Limb (tissue), 2 donors: Measurements from ENCODE around the gene SIL1.

ENCODE experiments used
- DNase-seq, 2 donors: peaks; one replicate each; pipeline ENCODE4 v3.0.0-alpha.2; 2016; ENCODE audit errors: extremely low spot score in 2 of 2

Gene SIL1

GRCh38 chr5:139110526-139111168, 87.5 kb downstream of the SIL1 start:
- no peak for DNase-seq

- DNase-seq = peak in 1 of 2 donors; percentile 61
Observed at GRCh38 chr5:139108063-139108824, 89.9 kb downstream of the SIL1 start.

DNA sequence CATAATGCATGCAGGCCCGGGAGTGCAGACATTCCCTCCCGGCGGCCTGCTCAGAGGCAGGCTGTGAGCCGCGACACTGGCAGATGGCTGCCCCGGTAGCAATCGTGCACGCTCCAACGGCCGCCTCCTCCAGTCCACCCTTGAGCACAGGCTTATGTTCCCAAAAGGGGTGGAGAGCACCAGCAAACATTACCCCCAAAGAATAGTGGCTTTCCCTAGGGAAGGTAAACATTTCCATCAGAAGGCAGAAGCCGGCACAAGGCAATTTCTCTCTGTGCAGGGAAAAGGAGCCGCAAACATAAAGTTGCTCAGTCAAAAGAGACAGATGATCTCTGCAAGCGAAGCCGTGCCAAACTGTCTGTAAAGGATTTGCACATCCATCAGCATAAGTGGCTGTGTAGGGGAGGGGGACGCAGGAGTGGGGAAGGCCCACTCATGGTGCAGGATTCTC, 92.5 kb downstream of the SIL1 start:
- DNase-seq = peak; percentile 41 to 71

DNA sequence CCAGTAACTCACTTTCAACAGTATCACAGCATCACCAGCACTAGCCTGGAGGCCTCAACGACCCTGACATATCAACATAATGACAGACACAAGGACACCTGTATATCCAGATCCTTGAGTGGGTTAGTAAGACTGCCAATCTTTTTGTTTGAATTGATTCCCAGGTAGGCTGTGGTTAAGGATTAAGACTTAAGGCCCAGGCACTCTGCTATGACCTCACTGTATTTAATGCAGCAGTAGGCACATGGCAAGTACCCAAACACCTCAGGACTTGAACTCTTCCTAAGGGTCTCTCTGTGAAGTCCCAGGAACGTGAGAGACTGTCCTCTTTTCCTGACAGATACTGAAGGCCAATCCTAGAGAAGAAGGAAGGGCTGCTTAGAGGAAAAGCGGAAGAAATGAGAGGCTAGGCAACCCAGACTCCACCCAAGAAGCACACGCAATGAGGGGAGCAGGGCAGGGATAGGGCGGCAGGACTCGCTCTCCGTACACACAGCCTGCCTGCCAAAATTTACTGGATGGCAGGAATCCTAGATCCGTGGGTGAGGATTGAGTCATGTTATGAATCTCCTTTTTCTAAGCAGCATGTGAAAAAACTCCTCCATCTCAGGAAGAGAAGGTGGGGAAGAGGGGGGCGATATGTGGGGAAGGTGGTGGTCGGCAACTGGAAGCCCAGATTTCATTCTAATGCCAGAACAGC, 93.4 kb downstream of the SIL1 start:
- DNase-seq = peak; percentile 69 to 81

- DNase-seq = no peak
Observed at GRCh38 chr5:139103762-139104161, 94.4 kb downstream of the SIL1 start.

DNA sequence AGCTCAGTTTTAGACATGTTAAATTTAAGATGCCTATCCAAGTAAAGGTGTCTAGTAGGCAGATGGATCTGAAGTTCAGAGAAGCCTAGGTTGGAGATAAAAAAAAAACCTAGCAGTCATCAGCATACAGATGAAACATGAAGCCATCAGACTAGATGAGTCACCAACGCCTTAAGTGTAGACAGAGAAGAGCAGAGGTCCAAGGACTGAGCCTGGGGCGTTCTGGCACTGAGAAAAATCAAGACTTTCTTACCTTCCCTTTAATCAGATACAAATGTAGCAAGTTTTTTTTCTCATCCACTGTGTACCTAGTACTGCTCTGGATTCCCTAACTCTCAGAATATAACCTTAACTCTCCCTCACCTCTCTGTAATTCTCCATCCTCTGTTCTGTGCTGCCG, 97.3 kb downstream of the SIL1 start:
- DNase-seq = no peak

GRCh38 chr5:139094154-139095131, 103.7 kb downstream of the SIL1 start:
- DNase-seq = no peak

- no peak for DNase-seq
Observed at GRCh38 chr5:139092741-139093343, 105.3 kb downstream of the SIL1 start.

DNA sequence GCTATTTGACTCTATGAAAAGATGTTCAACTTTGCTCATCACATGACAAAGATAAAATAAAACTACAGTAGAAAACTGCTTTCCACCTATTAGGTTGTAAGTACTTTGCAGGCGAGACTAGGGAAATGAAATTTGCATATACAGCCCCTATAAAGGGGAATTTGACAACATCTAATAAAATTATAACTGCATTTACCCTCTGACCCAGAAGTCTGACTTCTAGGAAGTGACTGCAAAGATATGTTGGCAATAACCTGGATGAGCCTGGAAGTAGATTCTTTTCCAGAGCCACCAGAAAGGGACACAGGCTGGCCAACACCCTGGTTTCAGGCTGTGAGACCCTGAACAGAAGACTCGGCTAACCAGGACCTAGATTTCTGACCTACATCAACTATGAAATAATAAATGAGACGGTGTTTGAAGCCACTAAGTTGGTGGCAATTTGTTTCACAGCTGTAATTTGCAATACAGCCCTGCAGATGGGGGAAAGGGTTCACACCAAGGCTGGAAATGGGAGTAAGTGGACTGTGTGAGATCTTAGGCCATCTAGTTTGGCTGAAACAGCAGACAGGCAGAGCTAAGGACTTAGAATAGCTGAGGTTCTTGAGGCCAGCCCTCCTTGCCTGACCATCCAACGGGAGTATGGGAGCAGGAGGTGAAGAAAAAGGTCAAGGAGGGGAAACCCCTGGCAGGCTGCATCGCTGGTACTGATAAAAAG, 106.6 kb downstream of the SIL1 start:
- DNase-seq = no peak

DNA sequence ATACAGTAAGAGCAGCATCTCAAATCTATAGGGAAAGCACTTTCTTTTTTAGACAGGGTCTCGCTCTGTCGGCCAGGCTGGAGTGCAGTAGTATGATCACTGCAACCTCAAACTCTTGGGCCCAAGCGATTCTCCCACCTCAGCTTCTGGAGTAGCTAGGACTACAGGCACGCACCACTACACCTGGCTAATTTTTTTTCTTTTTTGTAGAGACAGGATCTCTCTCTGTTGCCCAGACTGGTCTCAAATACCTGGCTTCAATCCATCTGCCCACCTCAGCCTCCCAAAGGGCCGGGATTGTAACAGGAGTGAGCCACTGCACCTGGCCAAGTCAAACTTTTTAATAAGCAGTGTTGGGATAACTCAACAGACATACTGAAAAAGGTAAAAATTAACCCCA, 107.6 kb downstream of the SIL1 start:
- no peak for DNase-seq

DNA sequence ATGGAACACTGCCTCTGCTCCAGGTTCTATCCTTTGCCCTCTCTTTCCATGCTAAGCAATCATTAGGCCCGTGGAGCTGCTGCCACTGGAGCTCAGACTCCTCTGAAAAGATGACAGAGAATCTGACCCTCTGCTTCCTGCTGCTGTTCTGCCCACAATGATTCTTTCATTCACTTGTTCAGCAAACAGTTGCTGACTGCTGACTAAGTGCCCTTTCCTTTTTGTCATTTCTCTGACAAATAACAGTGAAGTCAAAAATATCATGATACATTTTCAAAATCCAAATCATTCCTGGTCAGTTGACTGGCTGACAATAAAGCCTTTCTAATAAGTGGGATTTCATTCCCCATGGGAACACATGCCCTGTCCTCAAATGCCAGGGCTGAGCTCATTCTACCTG, 110.1 kb downstream of the SIL1 start:
- DNase-seq = no peak

DNA sequence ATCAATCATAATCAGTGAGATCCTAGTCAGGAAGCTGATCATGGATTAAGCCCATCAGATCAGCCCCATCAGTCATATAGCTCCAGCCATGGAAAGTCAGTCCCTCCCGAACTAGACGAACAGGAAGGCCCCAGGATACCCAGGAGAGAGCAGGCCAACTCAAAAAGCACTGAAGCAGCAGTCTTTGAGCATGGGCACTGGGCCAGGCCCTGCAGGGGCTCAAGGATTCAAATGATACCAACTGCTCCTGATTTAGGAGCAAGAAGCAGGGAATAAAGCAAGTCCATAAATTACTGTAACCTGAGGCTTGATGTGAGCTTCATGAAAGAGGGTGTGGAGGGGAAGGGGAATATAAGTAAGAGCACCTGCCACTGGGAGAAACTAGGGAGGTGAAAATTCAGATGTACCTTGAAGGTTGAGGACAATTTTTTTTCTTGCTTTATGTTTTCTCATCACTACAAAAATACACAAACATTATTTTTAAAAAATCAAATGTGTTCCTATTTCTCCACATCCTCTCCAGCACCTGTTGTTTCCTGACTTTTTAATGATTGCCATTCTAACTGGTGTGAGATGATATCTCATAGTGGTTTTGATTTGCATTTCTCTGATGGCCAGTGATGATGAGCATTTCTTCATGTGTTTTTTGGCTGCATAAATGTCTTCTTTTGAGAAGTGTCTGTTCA, 115.2 kb downstream of the SIL1 start:
- no peak for DNase-seq

GRCh38 chr5:139079991-139080610, 118.1 kb downstream of the SIL1 start:
- no peak for DNase-seq

DNA sequence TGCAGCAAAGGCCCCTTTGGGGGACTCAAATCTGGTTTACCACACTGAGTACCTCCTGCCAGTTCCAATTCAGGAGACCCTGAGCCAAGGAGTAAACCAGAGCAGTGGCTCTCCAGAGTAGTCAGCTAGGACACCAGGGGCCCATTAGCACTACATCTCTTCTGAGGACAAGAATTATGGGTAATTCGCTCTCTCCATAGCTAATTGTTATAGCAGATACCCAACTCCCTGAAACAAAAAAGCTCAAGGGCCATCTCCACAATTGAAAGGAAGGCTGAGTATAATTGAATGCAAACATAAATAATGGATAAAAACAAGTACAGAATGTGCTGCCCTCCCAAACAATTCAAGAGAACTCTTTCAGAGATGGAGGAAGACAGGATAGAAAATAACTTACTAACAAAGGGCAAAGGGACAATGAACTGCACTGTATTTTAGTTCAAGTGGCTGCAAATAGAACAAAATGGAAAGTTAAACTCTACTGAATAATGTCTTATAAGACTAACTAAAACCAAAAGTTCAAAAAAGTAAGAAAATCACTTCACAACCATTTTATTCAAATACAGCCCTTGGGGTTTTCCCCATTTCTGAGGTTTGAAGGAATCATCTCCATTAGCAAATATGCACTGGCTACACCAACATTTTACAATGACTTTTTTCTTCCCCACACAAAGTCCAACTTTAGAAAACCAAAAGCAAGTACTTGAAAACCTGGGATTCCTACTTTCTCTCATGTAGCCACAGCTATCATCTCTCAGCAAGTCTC, 118.8 kb downstream of the SIL1 start:
- DNase-seq = no peak

- DNase-seq = no peak
Observed at GRCh38 chr5:139078345-139078744, 119.8 kb downstream of the SIL1 start.

DNA sequence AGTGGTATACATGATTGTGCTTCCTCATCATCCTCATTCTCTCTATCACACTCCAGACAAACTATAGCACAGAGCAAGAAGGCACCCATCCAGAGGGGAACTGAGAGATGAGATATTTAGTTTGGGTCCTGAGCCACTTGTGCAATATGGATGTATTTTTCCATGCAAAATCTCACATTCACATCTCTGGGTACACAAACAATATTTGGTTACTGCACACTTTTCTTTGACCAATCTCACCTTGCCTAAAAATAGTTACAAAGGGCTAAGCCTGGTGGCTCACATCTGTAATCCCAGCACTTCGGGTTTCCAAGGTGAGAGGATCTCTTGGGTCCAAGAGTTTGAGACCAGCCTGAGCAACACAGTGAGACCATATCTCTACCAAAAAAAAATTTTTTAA, 120.3 kb downstream of the SIL1 start:
- no peak for DNase-seq

- DNase-seq = no peak
Observed at GRCh38 chr5:139076111-139076510, 122.1 kb downstream of the SIL1 start.
